K562 (cell line): Measurements from ENCODE around the gene CAPS. TPM values are rescaled to one million over a fixed set of nuclear protein-coding genes. Genes with fewer than 3 reads are reported as not detected.

ENCODE experiments used
- CHD1 ChIP-seq: fragments of 200-600 bp; sonication (generic); IDR thresholded peaks from one replicate; pipeline ENCODE4 v1.6.1; 2012; ENCODE audit warnings: mild to moderate bottlenecking, moderate library complexity, low read length, inconsistent platforms
- E2F4 ChIP-seq: sonication (generic); formaldehyde crosslinking; IDR thresholded peaks from 2 replicates; pipeline ENCODE4 v1.8.0; 2022; ENCODE audit warnings: mild to moderate bottlenecking, low read depth, missing genetic modification reagents
- GMEB1 ChIP-seq: fragments of 250-450 bp; sonication (Bioruptor Pico); IDR thresholded peaks from 2 replicates; pipeline ENCODE4 v1.4.0; 2020; ENCODE audit warnings: mild to moderate bottlenecking
- GTF2A2 ChIP-seq: IDR thresholded peaks from 2 replicates; pipeline ENCODE4 v1.6.1; 2016; ENCODE audit warnings: mild to moderate bottlenecking, missing genetic modification characterization, missing compliant biosample characterization
- HEY1 ChIP-seq: fragments of 250-450 bp; sonication (Bioruptor Pico); IDR thresholded peaks from 2 replicates; pipeline ENCODE4 v1.5.0; 2020; ENCODE audit warnings: mild to moderate bottlenecking, moderate library complexity, borderline replicate concordance
- HMG20B ChIP-seq: fragments of 250-450 bp; sonication (Bioruptor Pico); IDR thresholded peaks from 2 replicates; pipeline ENCODE4 v1.5.0; 2021; ENCODE audit warnings: mild to moderate bottlenecking
- PRMT5 ChIP-seq: sonication (generic); formaldehyde crosslinking; IDR thresholded peaks from 2 replicates; pipeline ENCODE4 v1.5.0; 2020; ENCODE audit warnings: missing genetic modification reagents
- SIN3B ChIP-seq: fragments of 450-650 bp; IDR thresholded peaks from 2 replicates; pipeline ENCODE4 v1.6.1; 2017; ENCODE audit warnings: low read depth, mild to moderate bottlenecking, moderate library complexity
- SOX6 ChIP-seq: fragments of 450-650 bp; IDR thresholded peaks from 2 replicates; pipeline ENCODE4 v1.6.1; 2014; ENCODE audit warnings: mild to moderate bottlenecking
- STAT5B ChIP-seq: fragments of 250-450 bp; sonication (Bioruptor Pico); IDR thresholded peaks from 2 replicates; pipeline ENCODE4 v1.8.0; 2021; ENCODE audit warnings: mild to moderate bottlenecking, inconsistent platforms
- WHSC1 ChIP-seq: IDR thresholded peaks from one replicate; pipeline ENCODE4 v1.6.1; 2012; ENCODE audit warnings: low read length, control low read depth, inconsistent platforms
- YBX1 ChIP-seq: fragments of 450-650 bp; IDR thresholded peaks from 2 replicates; pipeline ENCODE4 v1.7.1; 2016; ENCODE audit warnings: mild to moderate bottlenecking
- ZBTB5 ChIP-seq: fragments of 450-650 bp; IDR thresholded peaks from 2 replicates; pipeline ENCODE4 v1.6.1; 2017; ENCODE audit warnings: antibody characterized with exemption
- ZNF318 ChIP-seq, 2 experiments: fragments of 450-650 bp; IDR thresholded peaks; 2 replicates each; pipeline ENCODE4 v1.6.1; 2016; ENCODE audit warnings: mild to moderate bottlenecking in 2 of 2, borderline replicate concordance in 1 of 2, low read depth in 1 of 2, moderate library complexity in 1 of 2
- ZNF57 ChIP-seq: fragments of 450-650 bp; formaldehyde crosslinking; IDR thresholded peaks from 2 replicates; pipeline ENCODE4 v1.4.0; 2020; ENCODE audit warnings: mild to moderate bottlenecking, moderate library complexity
- polyA plus RNA-seq, 8 experiments: library from polyadenylated mRNA; depleted of rRNA in 4 of 8; stranded (reverse) in 5 of 8; unstranded in 3 of 8; fragments of >200 nt; fragmentation: Nextera tagmentation in 2 of 8; fragmentation: Illumina TruSeq in 1 of 8; extraction: Ambion mirVana in 2 of 8; extraction: Trizol in 1 of 8; gene quantifications; 2 replicates each; pipeline versions ENCODE4 v1.2.1 to v1.2.3, GENCODE V29; 2011 to 2014; ENCODE audit warnings: inconsistent platforms in 1 of 8, missing spikeins in 1 of 8
- total RNA-seq, 7 experiments: library from RNA; depleted of rRNA in 6 of 7; stranded (reverse); fragments of >200 nt in 6 of 7; fragmentation: Illumina TruSeq in 2 of 7; extraction: Trizol in 2 of 7; gene quantifications; 2 replicates each; pipeline versions ENCODE4 v1.2.1 to v1.2.3, GENCODE V29; 2011 to 2021; ENCODE audit warnings: low replicate concordance in 1 of 7

Gene CAPS
- total and polyA plus RNA-seq, 9 of the 15 experiments (the other 6 are each of a cell fraction or from before 2014, with no cell fraction given) = 0.15 to 4.0 (median 0.91) TPM

GRCh38 chr19:5904352-5905113 is 9.5 kb upstream of the CAPS start, which contains the start of gene VMAC (continued):
- TF ChIP-seq PRMT5 (CRISPR knock-in tag) = no peak
- no peak for TF ChIP-seq GTF2A2
- TF ChIP-seq HMG20B (CRISPR knock-in tag) = no peak
- peak; percentile 27; the same call in 1 of the 2 replicates for TF ChIP-seq GMEB1
- no peak for TF ChIP-seq YBX1
- no peak for TF ChIP-seq STAT5B (CRISPR knock-in tag)
- TF ChIP-seq ZNF57 (CRISPR knock-in tag) = no peak
- TF ChIP-seq ZNF318 (IDR thresholded peaks at IDR 0.05; ENCODE audit: borderline replicate concordance in 1 of 2, low read depth in 1 of 2) = no peak
- no peak for TF ChIP-seq WHSC1
- no peak for TF ChIP-seq ZBTB5
- TF ChIP-seq SIN3B = 0 out of 2 replicates have a peak, but pooled peaks have one; percentile 56
- TF ChIP-seq E2F4 (CRISPR knock-in tag) = no peak
- TF ChIP-seq CHD1 = peak; percentile 49
- no peak for TF ChIP-seq HEY1 (CRISPR knock-in tag)
- TF ChIP-seq SOX6 = no peak
